Adrenal gland (tissue), 12 donors: ENCODE measurements around the gene CCDC33. TPM values are rescaled to one million over a fixed set of nuclear protein-coding genes. Genes with fewer than 3 reads are reported as not detected.

ENCODE experiments used
- DNase-seq, 7 donors: peaks; one replicate each; pipeline ENCODE4 v3.0.0-alpha.2; 2019 to 2020
- H3K27ac ChIP-seq, 5 donors: fragments of 200-600 bp; sonication (generic) in 4 of 5; 1 replicate in 3 of 5; 2 replicates in 2 of 5; pipeline versions ENCODE4 v1.5.1 to v1.8.0; 2016 to 2020; ENCODE audit warnings: mild to moderate bottlenecking in 1 of 5
- H3K27me3 ChIP-seq: fragments of 200-600 bp; 2 replicates; pipeline ENCODE4 v1.8.0; 2021
- H3K36me3 ChIP-seq, 2 donors: fragments of 200-600 bp; replicated peaks in 1 of 2; 1 replicate in 1 of 2; 2 replicates in 1 of 2; pipeline versions ENCODE4 v1.5.1 to v1.8.0; 2018 to 2022
- H3K4me1 ChIP-seq, 2 donors: fragments of 200-600 bp; replicated peaks in 1 of 2; 1 replicate in 1 of 2; 2 replicates in 1 of 2; pipeline versions ENCODE4 v1.5.1 to v1.8.0; 2018 to 2021
- H3K4me3 ChIP-seq, 4 donors: fragments of 200-600 bp; sonication (generic) in 3 of 4; one replicate each; pipeline ENCODE4 v1.5.1; 2016 to 2018
- H3K9me3 ChIP-seq, 3 donors: fragments of 200-600 bp; sonication (generic) in 1 of 3; replicated peaks in 1 of 3; 1 replicate in 2 of 3; 2 replicates in 1 of 3; pipeline versions ENCODE4 v1.5.1 to v1.8.0; 2016 to 2021
- POLR2A ChIP-seq, 2 donors: fragments of 450-650 bp; IDR thresholded peaks; one replicate each; pipeline ENCODE4 v1.6.1; 2017; ENCODE audit warnings: antibody characterized with exemption in 2 of 2, mild to moderate bottlenecking in 2 of 2, moderate library complexity in 1 of 2
- WGBS, 4 donors: extraction: QIAGEN DNeasy Blood & Tissue Kit in 2 of 4; methylation state at CpG; one replicate each; pipeline versions ENCODE4 v1.1.5 to v1.1.7; 2013 to 2017; 5-methylcytosine and 5-hydroxymethylcytosine counted together
- intact Hi-C, 2 donors: fragments of 100-400 bp; cut with DNase I; formaldehyde crosslinking; loops; one replicate each; pipeline versions ENCODE4 v1.14.1 to v1.15.0; 2022 to 2023
- polyA plus RNA-seq, 3 donors: library from polyadenylated mRNA; stranded (reverse); fragments of 200-250 nt in 2 of 3; fragments of 350-450 nt in 1 of 3; fragmentation: Illumina TruSeq in 1 of 3; extraction: RNeasy Lipid Tissue Mini Kit (QIAGEN cat#74804) in 1 of 3; gene quantifications; one replicate each; pipeline ENCODE4 v1.2.3, GENCODE V29; 2013 to 2014
- total RNA-seq, 9 donors: library from RNA; depleted of rRNA in 4 of 9; stranded (reverse); fragments of >200 nt in 4 of 9; fragments of 120-200 nt in 1 of 9; fragmentation: NEBNext Ultra II Directional in 1 of 9; extraction: Animal tissue kit (Norgen Biotek cat#: 25700) in 1 of 9; gene quantifications; one replicate each; pipeline versions ENCODE4 v1.1.0 to v1.2.4, GENCODE V29; 2013 to 2023
- TF ChIP-seq, protein P1 (sequence below), 6 experiments: fragments of 450-650 bp in 4 of 6; fragments of 200-600 bp in 2 of 6; sonication (generic) in 1 of 6; IDR thresholded peaks; 1 replicate in 5 of 6; 2 replicates in 1 of 6; pipeline versions ENCODE4 v1.5.1 to v1.8.0; 2016 to 2021; ENCODE audit warnings: antibody characterized with exemption in 6 of 6, mild to moderate bottlenecking in 2 of 6, moderate library complexity in 1 of 6
- donor health status: healthy with polysubstance abuse.
- donor health status: Bipolar disorder and iron deficiency.
- donor health status: DM: yes; HTN: yes; CAD: no.
- donor health status: DM: no; HTN: no; CAD: no.
- donor health status: DM: no; HTN: no; CAD: no.
- donor health status: DM: yes; HTN: yes; CAD: no.

The CCDC33 gene
- total and polyA plus RNA-seq, 12 donors, result 0.11 to 1.1 (median 0.30) TPM; not detected in 3

DNA sequence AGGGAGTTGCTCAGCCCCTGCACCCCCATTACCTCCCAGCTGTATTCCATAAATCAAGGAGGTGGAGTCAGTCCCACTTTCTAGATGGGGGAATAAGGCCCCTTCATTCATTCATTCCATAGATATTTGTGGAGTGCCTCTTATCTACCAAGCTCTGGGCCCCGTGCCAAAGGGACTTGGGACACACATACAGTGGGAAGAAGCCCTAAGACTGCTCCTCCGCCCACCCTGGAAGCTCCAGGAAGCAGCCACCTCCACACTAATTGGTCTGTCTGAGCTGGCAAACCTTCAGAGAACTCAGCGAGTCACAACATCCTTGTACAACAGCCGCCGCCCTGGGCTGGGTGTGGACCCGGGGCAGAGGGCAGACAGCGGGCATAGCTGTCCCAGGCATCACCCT lies 40.0 kb upstream of the CCDC33 start:
- Histone ChIP-seq H3K9me3 (no peaks in the 10 kb centered on the region), H3K27me3 (no peaks in the 10 kb centered on the region), H3K4me3 (no peak overlapping the region), H3K4me1 (peaks cover 8 to 14% of the 10 kb centered on the region in 2 donors), H3K27ac (no peak overlapping the region), H3K36me3 (no peaks in the 10 kb centered on the region)
- intact Hi-C loops, result no loop called here
- TF ChIP-seq, protein P1, sequence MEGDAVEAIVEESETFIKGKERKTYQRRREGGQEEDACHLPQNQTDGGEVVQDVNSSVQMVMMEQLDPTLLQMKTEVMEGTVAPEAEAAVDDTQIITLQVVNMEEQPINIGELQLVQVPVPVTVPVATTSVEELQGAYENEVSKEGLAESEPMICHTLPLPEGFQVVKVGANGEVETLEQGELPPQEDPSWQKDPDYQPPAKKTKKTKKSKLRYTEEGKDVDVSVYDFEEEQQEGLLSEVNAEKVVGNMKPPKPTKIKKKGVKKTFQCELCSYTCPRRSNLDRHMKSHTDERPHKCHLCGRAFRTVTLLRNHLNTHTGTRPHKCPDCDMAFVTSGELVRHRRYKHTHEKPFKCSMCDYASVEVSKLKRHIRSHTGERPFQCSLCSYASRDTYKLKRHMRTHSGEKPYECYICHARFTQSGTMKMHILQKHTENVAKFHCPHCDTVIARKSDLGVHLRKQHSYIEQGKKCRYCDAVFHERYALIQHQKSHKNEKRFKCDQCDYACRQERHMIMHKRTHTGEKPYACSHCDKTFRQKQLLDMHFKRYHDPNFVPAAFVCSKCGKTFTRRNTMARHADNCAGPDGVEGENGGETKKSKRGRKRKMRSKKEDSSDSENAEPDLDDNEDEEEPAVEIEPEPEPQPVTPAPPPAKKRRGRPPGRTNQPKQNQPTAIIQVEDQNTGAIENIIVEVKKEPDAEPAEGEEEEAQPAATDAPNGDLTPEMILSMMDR (IDR thresholded peaks at IDR 0.05), result no peak
- TF ChIP-seq POLR2A (IDR thresholded peaks at IDR 0.05), result no peak
- 25 to 32% (median 32%) methylated on average over 4 to 7 of the region's 7 CpGs for WGBS, 4 donors
- peak in 6 of 7 donors; percentile 75 to 88 (median 80) for DNase-seq

DNA sequence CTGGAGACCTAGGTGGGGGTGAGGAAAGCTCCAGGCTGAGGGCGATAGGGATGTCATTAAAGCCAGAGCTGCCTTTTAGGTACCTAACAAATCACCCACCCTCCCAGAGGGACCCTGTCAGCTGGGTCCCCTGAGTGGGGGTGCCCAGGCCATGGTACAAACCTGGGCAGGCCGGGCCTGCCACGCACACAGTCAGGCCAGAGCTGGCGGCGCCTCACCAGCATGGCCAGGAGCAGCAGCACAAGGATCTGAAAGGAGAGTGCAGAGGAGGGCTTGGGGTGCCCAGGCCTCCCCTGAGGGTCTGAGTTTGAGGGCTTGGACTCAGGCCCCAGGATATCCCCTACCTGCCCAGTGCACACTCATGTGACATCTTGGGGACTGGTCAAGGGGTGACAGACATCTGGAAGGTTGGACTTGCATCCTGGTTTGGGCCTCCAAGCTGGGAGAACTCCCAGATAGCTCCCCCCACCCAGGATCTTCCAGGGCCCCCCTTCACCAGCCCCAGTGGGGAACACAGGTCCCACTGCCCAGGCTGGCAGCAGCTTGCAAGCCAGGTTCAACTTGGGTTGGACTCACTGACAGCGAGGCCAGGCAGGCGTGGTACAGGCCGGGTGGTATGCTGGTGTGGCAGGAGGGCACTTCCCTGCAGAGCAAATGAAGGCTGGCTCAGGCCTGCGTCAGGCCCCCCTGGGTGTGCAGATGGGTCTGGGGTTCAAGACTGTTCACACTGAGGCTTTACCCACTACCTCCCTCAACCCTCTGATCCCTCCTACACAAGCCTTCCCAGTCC lies 38.8 kb upstream of the CCDC33 start:
- DNase-seq, result no peak
- 96 to 99% (median 96%) methylated on average over 6 to 9 of the region's 9 CpGs for WGBS, 4 donors
- Histone ChIP-seq H3K9me3 (no peaks in the 10 kb centered on the region), H3K36me3 (no peaks in the 10 kb centered on the region), H3K27me3 (no peaks in the 10 kb centered on the region), H3K4me3 (no peak overlapping the region), H3K4me1 (peaks cover 8 to 16% of the 10 kb centered on the region in 2 donors), H3K27ac (no peak overlapping the region)
- TF ChIP-seq, protein P1 (IDR thresholded peaks at IDR 0.05), result no peak
- TF ChIP-seq POLR2A (IDR thresholded peaks at IDR 0.05), result no peak
- intact Hi-C loops, result no loop called here

DNA sequence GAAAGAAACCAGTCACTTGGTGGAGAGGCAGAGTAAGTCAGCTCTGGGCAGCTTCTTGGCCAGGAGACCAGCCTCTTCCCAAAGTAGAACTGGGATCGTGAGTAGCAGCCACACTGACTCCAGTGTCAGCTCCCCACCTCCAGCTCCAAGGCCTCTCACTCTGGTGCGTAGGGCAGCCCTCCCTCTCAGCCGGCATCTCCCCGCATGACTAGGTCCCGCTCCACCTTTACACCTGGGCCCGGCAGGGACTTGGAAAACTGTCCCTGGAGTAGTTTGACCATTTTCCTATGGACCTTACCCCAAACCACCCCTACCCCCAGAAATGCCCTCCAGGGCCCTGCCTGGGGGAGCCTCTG lies 36.9 kb upstream of the CCDC33 start:
- Histone ChIP-seq H3K36me3 (no peaks in the 10 kb centered on the region), H3K27ac (no peak overlapping the region), H3K27me3 (no peaks in the 10 kb centered on the region), H3K4me3 (no peak overlapping the region), H3K4me1 (peaks cover 8 to 16% of the 10 kb centered on the region in 2 donors), H3K9me3 (no peaks in the 10 kb centered on the region)
- intact Hi-C loops, result no loop called here
- DNase-seq, result no peak
- TF ChIP-seq POLR2A (IDR thresholded peaks at IDR 0.05), result no peak
- TF ChIP-seq, protein P1 (IDR thresholded peaks at IDR 0.05), result no peak
- 86 to 100% (median 94%) methylated on average over 6 of the region's 6 CpGs for WGBS, 4 donors

DNA sequence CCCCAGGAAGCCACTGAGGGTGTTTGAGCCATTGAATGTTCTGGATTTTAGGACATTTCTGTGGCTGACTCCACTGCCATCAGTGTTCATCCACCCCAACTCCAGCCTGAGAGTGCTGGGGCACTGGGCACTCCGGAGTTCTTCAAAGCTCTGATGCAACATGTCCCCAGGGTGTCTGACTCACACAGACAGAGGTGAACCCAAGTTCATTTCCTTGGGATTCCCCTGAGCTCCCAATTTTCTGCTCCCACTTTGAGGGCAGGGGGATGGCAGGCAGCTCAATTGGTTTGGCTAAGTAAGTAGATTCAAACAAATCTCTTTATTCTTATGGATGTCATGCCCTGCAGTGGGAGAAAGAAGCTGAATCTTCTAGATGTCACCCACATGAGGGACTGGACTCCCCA lies 35.7 kb upstream of the CCDC33 start:
- Histone ChIP-seq H3K27ac (peak overlapping the region in 2 of 5 donors; percentile 44 to 61), H3K36me3 (no peaks in the 10 kb centered on the region), H3K4me1 (peaks cover 8 to 16% of the 10 kb centered on the region in 2 donors), H3K9me3 (no peaks in the 10 kb centered on the region), H3K27me3 (no peaks in the 10 kb centered on the region), H3K4me3 (no peak overlapping the region)
- intact Hi-C loops, result no loop called here
- DNase-seq, result peak in 6 of 7 donors; percentile 56 to 81 (median 71)
- TF ChIP-seq, protein P1 (IDR thresholded peaks at IDR 0.05), result no peak
- no peak for TF ChIP-seq POLR2A (IDR thresholded peaks at IDR 0.05)
- WGBS, 4 donors, result 6 to 33% (median 12%) methylated on average over 1 of the region's 1 CpG; no CpG with 5 or more reads in 1 of the 4 donors
